Measurements from ENCODE around the gene DNER. TPM values are rescaled to one million over a fixed set of nuclear protein-coding genes. Genes with fewer than 3 reads are reported as not detected.

The DNER gene
- polyA plus RNA-seq, 1 donor (not counting 4 experiments of a cell fraction or from before 2014, with no cell fraction given), result 8.5 TPM

GRCh38 chr2:229661478-229661877, 52.9 kb downstream of the DNER start:
- Histone ChIP-seq H3K27ac (ENCODE audit: control insufficient read depth, insufficient read depth, low read length) (no peak overlapping the region), H3K36me3 (ENCODE audit: control insufficient read depth in 2 of 2, extremely low read depth in 1 of 2, insufficient read depth in 2 of 2, low read length in 2 of 2) (no peaks in the 10 kb centered on the region), H3K9me3 (ENCODE audit: control insufficient read depth, low read depth, low read length) (no peaks in the 10 kb centered on the region), H3K4me3 (ENCODE audit: control insufficient read depth in 2 of 3, extremely low read depth in 1 of 3, insufficient read depth in 2 of 3, low read depth in 1 of 3, low read length in 3 of 3) (no peak overlapping the region), H2AFZ (ENCODE audit: control insufficient read depth, low read length) (no peak overlapping the region), H3K9ac (ENCODE audit: control insufficient read depth, extremely low read depth, insufficient read depth, low read length) (no peak overlapping the region), H3K9me1 (ENCODE audit: control insufficient read depth, extremely low read depth, insufficient read depth, low read length) (no peaks in the 10 kb centered on the region), H3K27me3 (ENCODE audit: control insufficient read depth, extremely low read depth, insufficient read depth, low read length) (no peaks in the 10 kb centered on the region), H4K20me1 (ENCODE audit: control insufficient read depth, extremely low read depth, insufficient read depth, low read length) (no peaks in the 10 kb centered on the region), H3K79me2 (ENCODE audit: control insufficient read depth, insufficient read depth, low read length) (no peaks in the 10 kb centered on the region), H3K4me1 (ENCODE audit: control insufficient read depth, extremely low read depth, insufficient read depth, low read length) (peaks cover 7% of the 10 kb centered on the region), H3K4me2 (ENCODE audit: control insufficient read depth, extremely low read depth, insufficient read depth, low read depth, low read length) (no peak overlapping the region)
- peak; percentile 46 for FAIRE-seq
- TF ChIP-seq CTCF (optimal IDR thresholded peaks at IDR 0.05 in 1 of 3, IDR thresholded peaks at IDR 0.05 in 1 of 3, conservative IDR thresholded peaks at IDR 0.05 in 1 of 3; ENCODE audit: extremely low read depth in 1 of 3, insufficient read depth in 2 of 3, low read length in 3 of 3) (no peak), EZH2 (IDR thresholded peaks at IDR 0.05; ENCODE audit: low read length) (no peak)
- no peak for DNase-seq (ENCODE audit: low read depth, low spot score)
- dilution Hi-C loops (cut with MboI; ENCODE audit: extremely low pct_ligation_motif_present, low sequenced_read_pairs), result no loop called here

- peak; percentile 43 for FAIRE-seq
- H3K36me3 ChIP-seq (ENCODE audit: control insufficient read depth in 2 of 2, extremely low read depth in 1 of 2, insufficient read depth in 2 of 2, low read length in 2 of 2), result no peaks in the 10 kb centered on the region
- no peaks in the 10 kb centered on the region for H3K27me3 ChIP-seq (ENCODE audit: control insufficient read depth, extremely low read depth, insufficient read depth, low read length)
- no peaks in the 10 kb centered on the region for H4K20me1 ChIP-seq (ENCODE audit: control insufficient read depth, extremely low read depth, insufficient read depth, low read length)
- DNase-seq (ENCODE audit: low read depth, low spot score), result peak; percentile 1
- dilution Hi-C loops (cut with MboI; ENCODE audit: extremely low pct_ligation_motif_present, low sequenced_read_pairs), result no loop called here
- no peak overlapping the region for H3K27ac ChIP-seq (ENCODE audit: control insufficient read depth, insufficient read depth, low read length)
- no peak overlapping the region for H3K4me3 ChIP-seq (ENCODE audit: control insufficient read depth in 2 of 3, extremely low read depth in 1 of 3, insufficient read depth in 2 of 3, low read depth in 1 of 3, low read length in 3 of 3)
- H3K9me1 ChIP-seq (ENCODE audit: control insufficient read depth, extremely low read depth, insufficient read depth, low read length), result no peaks in the 10 kb centered on the region
- peaks cover 7% of the 10 kb centered on the region for H3K4me1 ChIP-seq (ENCODE audit: control insufficient read depth, extremely low read depth, insufficient read depth, low read length)
- peak overlapping the region; percentile 7 for H3K4me2 ChIP-seq (ENCODE audit: control insufficient read depth, extremely low read depth, insufficient read depth, low read depth, low read length)
- H2AFZ ChIP-seq (ENCODE audit: control insufficient read depth, low read length), result no peak overlapping the region
- no peak overlapping the region for H3K9ac ChIP-seq (ENCODE audit: control insufficient read depth, extremely low read depth, insufficient read depth, low read length)
- H3K9me3 ChIP-seq (ENCODE audit: control insufficient read depth, low read depth, low read length), result no peaks in the 10 kb centered on the region
- TF ChIP-seq EZH2 (IDR thresholded peaks at IDR 0.05; ENCODE audit: low read length) (no peak), CTCF (optimal IDR thresholded peaks at IDR 0.05 in 1 of 3, IDR thresholded peaks at IDR 0.05 in 1 of 3, conservative IDR thresholded peaks at IDR 0.05 in 1 of 3; ENCODE audit: extremely low read depth in 1 of 3, insufficient read depth in 2 of 3, low read length in 3 of 3) (no peak)
- no peaks in the 10 kb centered on the region for H3K79me2 ChIP-seq (ENCODE audit: control insufficient read depth, insufficient read depth, low read length)
These were observed 53.4 kb downstream of the DNER start for GRCh38 chr2:229660951-229661350.

Measured in keratinocyte (primary cell).